Liver (tissue), 9 donors: Measurements from ENCODE around the gene STK24. TPM values are rescaled to one million over a fixed set of nuclear protein-coding genes. Genes with fewer than 3 reads are reported as not detected.

Source experiments
- DNase-seq: peaks from one replicate; pipeline ENCODE4 v3.0.0-alpha.2; 2017; ENCODE audit warnings: low spot score
- H3K27ac ChIP-seq, 2 donors: one replicate each; pipeline ENCODE4 v1.7.0; 2013; ENCODE audit warnings: inconsistent platforms in 2 of 2, low read length in 2 of 2, control low read depth in 1 of 2, low read depth in 1 of 2, mild to moderate bottlenecking in 1 of 2
- H3K27me3 ChIP-seq, 4 donors: one replicate each; pipeline versions ENCODE4 v1.6.1 to v1.7.0; 2013; ENCODE audit warnings: low read length in 3 of 4, inconsistent platforms in 1 of 4, mild to moderate bottlenecking in 1 of 4, moderate library complexity in 1 of 4; ENCODE audit not compliant: control insufficient read depth in 4 of 4, insufficient read depth in 4 of 4
- H3K36me3 ChIP-seq, 4 donors: one replicate each; pipeline versions ENCODE4 v1.6.1 to v1.7.0; 2013; ENCODE audit warnings: low read length in 3 of 4, mild to moderate bottlenecking in 3 of 4, low read depth in 1 of 4, moderate library complexity in 1 of 4; ENCODE audit not compliant: control insufficient read depth in 4 of 4, insufficient read depth in 3 of 4
- H3K4me1 ChIP-seq, 4 donors: one replicate each; pipeline versions ENCODE4 v1.6.1 to v1.7.0; 2013; ENCODE audit warnings: low read length in 3 of 4, mild to moderate bottlenecking in 3 of 4, moderate library complexity in 1 of 4; ENCODE audit not compliant: control insufficient read depth in 4 of 4, insufficient read depth in 4 of 4
- H3K4me3 ChIP-seq, 3 donors: one replicate each; pipeline versions ENCODE4 v1.6.1 to v1.7.0; 2013; ENCODE audit warnings: low read length in 3 of 3, control low read depth in 1 of 3, low read depth in 1 of 3, mild to moderate bottlenecking in 1 of 3
- H3K9ac ChIP-seq, 2 donors: one replicate each; pipeline ENCODE4 v1.7.0; 2013; ENCODE audit warnings: low read length in 2 of 2, mild to moderate bottlenecking in 2 of 2, moderate library complexity in 2 of 2, control low read depth in 1 of 2, low read depth in 1 of 2
- H3K9me3 ChIP-seq, 4 donors: one replicate each; pipeline versions ENCODE4 v1.6.1 to v1.7.0; 2013; ENCODE audit warnings: low read length in 3 of 4; ENCODE audit not compliant: control insufficient read depth in 4 of 4
- EGR1 ChIP-seq, 2 donors: IDR thresholded peaks; 2 replicates each; pipeline ENCODE4 v1.6.1; 2016 to 2018; ENCODE audit warnings: antibody characterized with exemption in 2 of 2, low read depth in 2 of 2
- FOXA1 ChIP-seq: IDR thresholded peaks from 2 replicates; pipeline ENCODE4 v1.6.1; 2016; ENCODE audit warnings: antibody characterized with exemption
- FOXA2 ChIP-seq: IDR thresholded peaks from 2 replicates; pipeline ENCODE4 v1.6.1; 2016; ENCODE audit warnings: antibody characterized with exemption
- GABPA ChIP-seq, 2 donors: IDR thresholded peaks in 1 of 2; conservative IDR thresholded peaks in 1 of 2; 2 replicates each; pipeline ENCODE4 v1.6.1; 2016; ENCODE audit warnings: antibody characterized with exemption in 2 of 2, mild to moderate bottlenecking in 1 of 2, moderate library complexity in 1 of 2
- HNF4A ChIP-seq, 2 donors: conservative IDR thresholded peaks; 2 replicates each; pipeline ENCODE4 v1.6.1; 2016; ENCODE audit warnings: antibody characterized with exemption in 2 of 2, mild to moderate bottlenecking in 2 of 2
- HNF4G ChIP-seq: IDR thresholded peaks from 2 replicates; pipeline ENCODE4 v1.6.1; 2016; ENCODE audit warnings: antibody characterized with exemption
- JUND ChIP-seq, 2 donors: IDR thresholded peaks; 2 replicates each; pipeline ENCODE4 v1.6.1; 2016; ENCODE audit warnings: antibody characterized with exemption in 2 of 2
- NR2F2 ChIP-seq: IDR thresholded peaks from 2 replicates; pipeline ENCODE4 v1.6.1; 2016; ENCODE audit warnings: antibody characterized with exemption
- RAD21 ChIP-seq, 2 donors: IDR thresholded peaks; 2 replicates each; pipeline ENCODE4 v1.6.1; 2016; ENCODE audit warnings: antibody characterized with exemption in 2 of 2, mild to moderate bottlenecking in 2 of 2
- SP1 ChIP-seq: IDR thresholded peaks from 2 replicates; pipeline ENCODE4 v1.6.1; 2018; ENCODE audit warnings: antibody characterized with exemption, mild to moderate bottlenecking
- YY1 ChIP-seq: IDR thresholded peaks from 2 replicates; pipeline ENCODE4 v1.6.1; 2016; ENCODE audit warnings: antibody characterized with exemption, mild to moderate bottlenecking
- WGBS: extraction: QIAGEN DNeasy Blood & Tissue Kit; methylation state at CpG from one replicate; pipeline ENCODE4 v1.1.7; 2013; 5-methylcytosine and 5-hydroxymethylcytosine counted together
- polyA plus RNA-seq, 2 donors: library from polyadenylated mRNA; stranded (reverse) in 1 of 2; unstranded in 1 of 2; fragments of 200-250 nt in 1 of 2; fragments of >200 nt in 1 of 2; fragmentation: Nextera tagmentation in 1 of 2; extraction: Ambion mirVana in 1 of 2; gene quantifications; one replicate each; pipeline versions ENCODE4 v1.2.1 to v1.2.3, GENCODE V29; 2013 to 2015
- total RNA-seq, 2 donors: library from RNA; depleted of rRNA; stranded (reverse); fragments of >200 nt; gene quantifications; one replicate each; pipeline ENCODE4 v1.2.3, GENCODE V29; 2014
- TF ChIP-seq, protein P1 (sequence below): IDR thresholded peaks from 2 replicates; pipeline ENCODE4 v1.6.1; 2016; ENCODE audit warnings: antibody characterized with exemption
- TF ChIP-seq, protein P2 (sequence below): IDR thresholded peaks from 2 replicates; pipeline ENCODE4 v1.6.1; 2016; ENCODE audit warnings: antibody characterized with exemption
- donor health status: healthy.
- donor health status: healthy.
- donor health status: healthy.
- donor health status: healthy.
- donor health status: healthy.

Gene STK24
- total and polyA plus RNA-seq, 4 donors: 6.4 to 43.3 (median 14.9) TPM

DNA sequence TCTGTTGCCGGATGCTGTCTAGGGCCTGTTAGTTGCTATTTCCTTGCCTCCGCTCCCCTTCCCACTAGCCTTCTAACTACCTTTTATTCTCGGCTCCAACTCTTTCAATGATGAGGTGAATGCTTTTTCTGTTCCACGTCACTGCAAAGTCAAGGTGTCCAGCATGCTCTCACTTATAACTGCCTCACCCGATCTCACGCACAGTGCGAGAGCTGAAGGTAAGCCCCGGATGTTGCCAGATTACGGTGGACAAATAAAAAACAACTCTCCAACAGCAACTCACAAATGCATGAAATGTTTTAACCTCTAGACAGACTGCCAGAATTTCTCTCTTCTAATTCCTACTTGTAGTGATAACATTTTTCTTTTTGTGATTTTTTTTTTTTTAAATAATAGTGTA is 169.9 kb downstream of the STK24 start:
- H3K4me3 ChIP-seq: no peak overlapping the region
- H3K9me3 ChIP-seq: no peaks in the 10 kb centered on the region
- 96% methylated on average over 9 of the region's 9 CpGs for WGBS
- H3K27me3 ChIP-seq: no peaks in the 10 kb centered on the region
- peaks cover 0 to 23% (median 13%) of the 10 kb centered on the region in 4 donors for H3K36me3 ChIP-seq
- peaks cover 0 to 12% (median 6%) of the 10 kb centered on the region in 4 donors for H3K4me1 ChIP-seq
- TF ChIP-seq FOXA2: no peak
- TF ChIP-seq, protein P1, sequence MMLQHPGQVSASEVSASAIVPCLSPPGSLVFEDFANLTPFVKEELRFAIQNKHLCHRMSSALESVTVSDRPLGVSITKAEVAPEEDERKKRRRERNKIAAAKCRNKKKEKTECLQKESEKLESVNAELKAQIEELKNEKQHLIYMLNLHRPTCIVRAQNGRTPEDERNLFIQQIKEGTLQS: no peak
- TF ChIP-seq HNF4G: no peak
- no peak overlapping the region for H3K9ac ChIP-seq
- no peak for DNase-seq
- no peak overlapping the region for H3K27ac ChIP-seq

DNA sequence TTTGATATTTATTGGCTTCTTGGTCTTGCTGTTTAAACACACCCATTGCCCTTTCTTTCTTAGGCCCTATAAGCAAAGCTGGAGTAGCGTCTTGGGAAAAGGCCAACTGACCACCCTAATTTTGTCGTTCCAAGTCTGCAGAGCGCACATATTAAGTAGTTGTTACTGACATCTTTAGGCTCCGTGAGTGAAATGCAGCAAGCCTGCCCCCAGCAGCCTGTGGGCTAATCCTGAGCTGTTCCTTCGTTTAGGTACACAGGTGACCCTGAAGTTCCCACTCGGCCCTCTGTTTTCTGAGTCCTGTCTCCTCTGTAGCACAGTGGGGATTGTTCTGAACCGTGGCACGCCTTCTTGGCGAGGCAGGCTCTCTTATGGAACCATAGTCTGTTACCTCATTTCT is 170.5 kb downstream of the STK24 start:
- DNase-seq: no peak
- peaks cover 0 to 17% (median 8%) of the 10 kb centered on the region in 4 donors for H3K36me3 ChIP-seq
- peaks cover 0 to 12% (median 6%) of the 10 kb centered on the region in 4 donors for H3K4me1 ChIP-seq
- 93% methylated on average over 9 of the region's 9 CpGs for WGBS
- H3K27me3 ChIP-seq: no peaks in the 10 kb centered on the region
- no peak overlapping the region for H3K4me3 ChIP-seq
- no peak for TF ChIP-seq SP1
- no peak for TF ChIP-seq NR2F2
- TF ChIP-seq EGR1 (IDR thresholded peaks at IDR 0.05; ENCODE audit: low read depth in 2 of 2): no peak
- no peak for TF ChIP-seq JUND (IDR thresholded peaks at IDR 0.05)
- H3K27ac ChIP-seq: no peak overlapping the region
- H3K9me3 ChIP-seq: no peaks in the 10 kb centered on the region
- no peak overlapping the region for H3K9ac ChIP-seq

DNA sequence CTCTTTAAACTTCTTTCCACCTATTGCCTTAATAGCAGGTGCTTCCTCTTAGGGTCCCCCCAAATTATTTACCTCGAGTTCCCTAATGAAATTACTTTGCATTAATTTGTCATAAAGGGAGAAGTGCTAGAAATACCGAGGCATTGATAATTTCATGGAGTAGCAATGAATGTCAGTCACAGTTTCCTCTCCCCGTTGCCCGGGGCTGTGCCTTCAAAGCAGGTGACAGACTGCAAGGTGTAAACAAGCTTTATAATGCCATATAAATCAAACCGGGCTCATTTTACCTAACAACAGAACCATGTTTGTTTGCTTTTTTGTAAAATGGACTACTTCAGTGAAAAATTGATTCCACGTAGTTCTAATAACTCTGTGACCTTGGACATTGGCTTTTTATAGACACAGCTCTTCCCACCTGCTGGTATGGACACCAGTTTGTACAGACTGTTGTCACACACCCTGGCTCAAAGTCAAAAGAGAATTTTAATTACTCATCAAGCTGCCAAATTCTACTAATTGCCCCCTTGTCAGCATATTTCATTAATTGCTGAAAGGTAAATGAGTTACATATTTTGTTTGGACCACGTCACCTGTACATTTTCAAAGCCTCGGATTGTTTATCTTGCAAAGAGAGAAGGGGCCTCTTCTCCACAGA is 171.1 kb downstream of the STK24 start:
- no peaks in the 10 kb centered on the region for H3K9me3 ChIP-seq
- H3K4me1 ChIP-seq: peaks cover 0 to 12% (median 6%) of the 10 kb centered on the region in 4 donors
- no peaks in the 10 kb centered on the region for H3K27me3 ChIP-seq
- no peak overlapping the region for H3K9ac ChIP-seq
- DNase-seq: no peak
- 53% methylated on average over 8 of the region's 8 CpGs for WGBS
- H3K27ac ChIP-seq: no peak overlapping the region
- TF ChIP-seq YY1 (no peak), FOXA2 (no peak), FOXA1 (no peak), GABPA (IDR thresholded peaks at IDR 0.05 in 1 of 2, conservative IDR thresholded peaks at IDR 0.05 in 1 of 2) (no peak), RAD21 (IDR thresholded peaks at IDR 0.05) (peak in 1 of 2 donors; percentile 18), HNF4A (conservative IDR thresholded peaks at IDR 0.05) (peak; percentile 38 to 66)
- TF ChIP-seq, protein P2, sequence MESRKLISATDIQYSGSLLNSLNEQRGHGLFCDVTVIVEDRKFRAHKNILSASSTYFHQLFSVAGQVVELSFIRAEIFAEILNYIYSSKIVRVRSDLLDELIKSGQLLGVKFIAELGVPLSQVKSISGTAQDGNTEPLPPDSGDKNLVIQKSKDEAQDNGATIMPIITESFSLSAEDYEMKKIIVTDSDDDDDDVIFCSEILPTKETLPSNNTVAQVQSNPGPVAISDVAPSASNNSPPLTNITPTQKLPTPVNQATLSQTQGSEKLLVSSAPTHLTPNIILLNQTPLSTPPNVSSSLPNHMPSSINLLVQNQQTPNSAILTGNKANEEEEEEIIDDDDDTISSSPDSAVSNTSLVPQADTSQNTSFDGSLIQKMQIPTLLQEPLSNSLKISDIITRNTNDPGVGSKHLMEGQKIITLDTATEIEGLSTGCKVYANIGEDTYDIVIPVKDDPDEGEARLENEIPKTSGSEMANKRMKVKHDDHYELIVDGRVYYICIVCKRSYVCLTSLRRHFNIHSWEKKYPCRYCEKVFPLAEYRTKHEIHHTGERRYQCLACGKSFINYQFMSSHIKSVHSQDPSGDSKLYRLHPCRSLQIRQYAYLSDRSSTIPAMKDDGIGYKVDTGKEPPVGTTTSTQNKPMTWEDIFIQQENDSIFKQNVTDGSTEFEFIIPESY: no peak
- no peak overlapping the region for H3K4me3 ChIP-seq
- H3K36me3 ChIP-seq: peaks cover 0 to 17% (median 6%) of the 10 kb centered on the region in 4 donors
